Endodermal cell (in vitro differentiated cells): ENCODE measurements around the gene SOX2. TPM values are rescaled to one million over a fixed set of nuclear protein-coding genes. Genes with fewer than 3 reads are reported as not detected.

ENCODE experiments used
- DNase-seq: peaks from one replicate; pipeline ENCODE4 v3.0.0-alpha.2; 2017
- H3K27ac ChIP-seq: 2 replicates; pipeline ENCODE4 v1.5.1; 2013; ENCODE audit warnings: mild to moderate bottlenecking, low read depth, low read length, moderate library complexity
- H3K27me3 ChIP-seq: 2 replicates; pipeline ENCODE4 v1.6.1; 2013; ENCODE audit warnings: mild to moderate bottlenecking, low read length, moderate library complexity; ENCODE audit not compliant: insufficient read depth, control insufficient read depth, poor library complexity, severe bottlenecking
- H3K36me3 ChIP-seq: 2 replicates; pipeline ENCODE4 v1.7.0; 2013; ENCODE audit warnings: mild to moderate bottlenecking, low read length, moderate library complexity; ENCODE audit not compliant: control insufficient read depth, insufficient read depth
- H3K4me1 ChIP-seq: one replicate; pipeline ENCODE4 v1.7.0; 2013; ENCODE audit warnings: low read length; ENCODE audit not compliant: control insufficient read depth, insufficient read depth
- H3K4me3 ChIP-seq: 2 replicates; pipeline ENCODE4 v1.5.1; 2013; ENCODE audit warnings: mild to moderate bottlenecking, low read length, moderate library complexity
- H3K9ac ChIP-seq: 2 replicates; pipeline ENCODE4 v1.6.1; 2013; ENCODE audit warnings: mild to moderate bottlenecking, low read length, moderate library complexity; ENCODE audit not compliant: poor library complexity, severe bottlenecking; ENCODE audit errors: extremely low read depth
- H3K9me3 ChIP-seq: 2 replicates; pipeline ENCODE4 v1.6.1; 2013; ENCODE audit warnings: mild to moderate bottlenecking, low read length, moderate library complexity; ENCODE audit not compliant: control insufficient read depth
- H3K27ac Mint-ChIP-seq: 2 replicates; pipeline ENCODE4 v1.8.0; 2020; ENCODE audit warnings: mixed read lengths
- H3K27me3 Mint-ChIP-seq: 2 replicates; pipeline ENCODE4 v1.8.0; 2021; ENCODE audit warnings: mild to moderate bottlenecking, mixed read lengths; ENCODE audit not compliant: insufficient read depth
- H3K36me3 Mint-ChIP-seq: 2 replicates; pipeline ENCODE4 v1.8.0; 2020; ENCODE audit warnings: low read depth, mixed read lengths
- H3K4me1 Mint-ChIP-seq: 2 replicates; pipeline ENCODE4 v1.8.0; 2020; ENCODE audit warnings: mixed read lengths
- H3K4me3 Mint-ChIP-seq: 2 replicates; pipeline ENCODE4 v1.8.0; 2020; ENCODE audit warnings: mild to moderate bottlenecking, moderate library complexity, mixed read lengths
- H3K9me3 Mint-ChIP-seq: 2 replicates; pipeline ENCODE4 v1.8.0; 2020; ENCODE audit warnings: mild to moderate bottlenecking, mixed read lengths
- CTCF ChIP-seq: fragments of 200-600 bp; sonication (generic); conservative IDR thresholded peaks from 2 replicates; pipeline ENCODE4 v1.5.0; 2021; ENCODE audit warnings: antibody characterized with exemption, mild to moderate bottlenecking
- WGBS, 2 experiments: methylation state at CpG; one replicate each; pipeline versions ENCODE4 v1.1.5 to v1.1.7; 2013; ENCODE audit warnings: missing lambda C conversion rate in 2 of 2, mixed read lengths in 1 of 2; ENCODE audit not compliant: insufficient coverage in 1 of 2, insufficient read length in 1 of 2; 5-methylcytosine and 5-hydroxymethylcytosine counted together
- total RNA-seq, 2 donors: library from RNA; stranded (reverse); fragmentation: NEBNext Ultra II Directional in 1 of 2; extraction: Animal tissue kit (Norgen Biotek cat#: 25700) in 1 of 2; gene quantifications; 2 replicates in 1 of 2; 3 replicates in 1 of 2; pipeline ENCODE4 v1.2.1, GENCODE V29; 2021

Gene SOX2
- total RNA-seq, 2 donors from 2014 or later = 1.8 to 39.5 TPM

DNA sequence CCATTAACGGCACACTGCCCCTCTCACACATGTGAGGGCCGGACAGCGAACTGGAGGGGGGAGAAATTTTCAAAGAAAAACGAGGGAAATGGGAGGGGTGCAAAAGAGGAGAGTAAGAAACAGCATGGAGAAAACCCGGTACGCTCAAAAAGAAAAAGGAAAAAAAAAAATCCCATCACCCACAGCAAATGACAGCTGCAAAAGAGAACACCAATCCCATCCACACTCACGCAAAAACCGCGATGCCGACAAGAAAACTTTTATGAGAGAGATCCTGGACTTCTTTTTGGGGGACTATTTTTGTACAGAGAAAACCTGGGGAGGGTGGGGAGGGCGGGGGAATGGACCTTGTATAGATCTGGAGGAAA, 1.5 kb downstream of the SOX2 start:
- Mint-ChIP-seq H3K27me3 (peaks cover 59% of the 10 kb centered on the region), H3K36me3 (peaks cover 3% of the 10 kb centered on the region), H3K4me1 (peaks cover 38% of the 10 kb centered on the region), H3K27ac (peak overlapping the region; percentile 48), H3K4me3 (no peak overlapping the region), H3K9me3 (no peaks in the 10 kb centered on the region)
- no peak for TF ChIP-seq CTCF
- WGBS, 2 experiments = 1% methylated on average over 11 of the region's 11 CpGs; no CpG with 5 or more reads in 1 of the 2 experiments
- no peak for DNase-seq
- Histone ChIP-seq H3K4me1 (peaks cover 16% of the 10 kb centered on the region), H3K9ac (peak overlapping the region; percentile 44), H3K9me3 (no peaks in the 10 kb centered on the region), H3K27me3 (peaks cover 97% of the 10 kb centered on the region), H3K27ac (peak overlapping the region; percentile 91), H3K4me3 (peak overlapping the region; percentile 78), H3K36me3 (no peaks in the 10 kb centered on the region)

- Mint-ChIP-seq H3K4me1 (peaks cover 38% of the 10 kb centered on the region), H3K4me3 (no peak overlapping the region), H3K27ac (peak overlapping the region; percentile 40), H3K9me3 (no peaks in the 10 kb centered on the region), H3K27me3 (peaks cover 65% of the 10 kb centered on the region), H3K36me3 (peaks cover 3% of the 10 kb centered on the region)
- peak overlapping the region; percentile 96 for H3K27ac ChIP-seq
- TF ChIP-seq CTCF = no peak
- H3K9ac ChIP-seq = peak overlapping the region; percentile 44
- no peaks in the 10 kb centered on the region for H3K36me3 ChIP-seq
- H3K27me3 ChIP-seq = peaks cover 97% of the 10 kb centered on the region
- H3K4me1 ChIP-seq = peaks cover 15% of the 10 kb centered on the region
- 0 to 5% methylated on average over 5 to 12 of the region's 13 CpGs for WGBS, 2 experiments
- H3K4me3 ChIP-seq = peak overlapping the region; percentile 78
- H3K9me3 ChIP-seq = no peaks in the 10 kb centered on the region
- no peak for DNase-seq
These were observed 2.2 kb downstream of the SOX2 start for GRCh38 chr3:181713676-181714612.

DNA sequence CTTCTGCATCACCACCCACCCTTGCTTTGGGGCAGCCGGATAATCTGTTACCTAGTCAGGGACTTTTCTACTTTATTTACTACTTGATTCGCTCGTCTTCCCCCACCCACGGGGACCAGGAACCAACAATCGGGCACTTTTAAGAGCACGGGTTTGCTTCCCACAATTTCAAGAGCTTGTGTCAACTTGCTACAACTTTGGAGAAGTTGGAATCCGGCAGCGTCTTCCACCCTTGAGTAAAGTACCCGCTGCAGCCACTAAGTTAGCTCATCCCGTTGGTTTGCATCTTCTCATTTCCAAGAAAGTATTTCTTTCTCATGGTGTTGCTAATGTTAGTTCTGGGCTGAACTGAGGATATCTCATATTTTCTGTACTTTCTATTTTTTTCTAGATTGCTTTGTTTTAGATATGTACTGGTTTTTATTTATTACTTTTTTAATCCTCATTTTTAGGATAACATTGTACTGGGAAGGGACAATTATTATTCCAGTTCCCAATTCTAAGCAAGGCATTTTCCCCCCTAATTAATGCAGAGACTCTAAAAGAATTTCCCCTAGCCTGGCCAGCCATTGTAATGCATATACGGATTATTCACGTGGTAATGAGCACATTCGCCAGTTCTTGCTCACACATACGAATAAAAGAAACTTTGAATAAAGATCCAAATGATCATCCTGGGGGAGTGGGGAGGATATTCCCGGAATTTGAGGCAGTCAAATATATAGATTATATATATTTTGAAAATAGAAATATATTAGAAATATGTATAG, 4.0 kb downstream of the SOX2 start:
- Mint-ChIP-seq H3K9me3 (no peaks in the 10 kb centered on the region), H3K36me3 (peaks cover 3% of the 10 kb centered on the region), H3K27me3 (peaks cover 78% of the 10 kb centered on the region), H3K27ac (peak overlapping the region; percentile 94), H3K4me1 (peaks cover 39% of the 10 kb centered on the region), H3K4me3 (no peak overlapping the region)
- peak; percentile 77 for DNase-seq
- Histone ChIP-seq H3K4me3 (peak overlapping the region; percentile 78), H3K27me3 (peaks cover 88% of the 10 kb centered on the region), H3K9me3 (no peaks in the 10 kb centered on the region), H3K9ac (peak overlapping the region; percentile 50), H3K27ac (peak overlapping the region; percentile 96), H3K4me1 (peaks cover 10% of the 10 kb centered on the region), H3K36me3 (no peaks in the 10 kb centered on the region)
- WGBS, 2 experiments = 0 to 5% methylated on average over 7 to 14 of the region's 15 CpGs
- TF ChIP-seq CTCF = no peak
